Neural crest cell (in vitro differentiated cells): Measurements from ENCODE around the gene LMO3. TPM values are rescaled to one million over a fixed set of nuclear protein-coding genes. Genes with fewer than 3 reads are reported as not detected.

ENCODE experiments used
- DNase-seq: peaks from one replicate; pipeline ENCODE4 v3.0.0; 2021; ENCODE audit warnings: low read depth, mixed read lengths, low spot score
- H3K27ac Mint-ChIP-seq: one replicate; pipeline ENCODE4 v1.8.0; 2021; ENCODE audit warnings: mild to moderate bottlenecking, mixed read lengths; ENCODE audit not compliant: unreplicated experiment
- H3K27me3 Mint-ChIP-seq: 2 replicates; pipeline ENCODE4 v1.8.0; 2021; ENCODE audit warnings: low read depth, mild to moderate bottlenecking, mixed read lengths
- H3K36me3 Mint-ChIP-seq: 2 replicates; pipeline ENCODE4 v1.8.0; 2021; ENCODE audit warnings: low read depth, mild to moderate bottlenecking, mixed read lengths
- H3K4me1 Mint-ChIP-seq: 2 replicates; pipeline ENCODE4 v1.8.0; 2021; ENCODE audit warnings: mixed read lengths
- H3K4me3 Mint-ChIP-seq: one replicate; pipeline ENCODE4 v1.8.0; 2021; ENCODE audit warnings: mild to moderate bottlenecking, mixed read lengths
- H3K9me3 Mint-ChIP-seq: 2 replicates; pipeline ENCODE4 v1.8.0; 2021; ENCODE audit warnings: mixed read lengths
- CTCF ChIP-seq: fragments of 200-600 bp; sonication (generic); conservative IDR thresholded peaks from 2 replicates; pipeline ENCODE4 v1.5.0; 2021; ENCODE audit warnings: antibody characterized with exemption, mild to moderate bottlenecking
- total RNA-seq: library from RNA; stranded (reverse); gene quantifications from 2 replicates; pipeline ENCODE4 v1.2.1, GENCODE V29; 2021

Gene LMO3
- total RNA-seq, 1 donor from 2014 or later = 26.5 TPM

GRCh38 chr12:16605642-16606116 is 283 bp downstream of the LMO3 start:
- peak overlapping the region; percentile 97 for H3K4me3 Mint-ChIP-seq

GRCh38 chr12:16604596-16605252 is 1.2 kb downstream of the LMO3 start:
- Mint-ChIP-seq H3K27ac (no peak overlapping the region), H3K4me1 (peaks cover 68% of the 10 kb centered on the region)

More at GRCh38 chr12:16605642-16606116, 283 bp downstream of the LMO3 start:
- Mint-ChIP-seq H3K9me3 (no peaks in the 10 kb centered on the region), H3K27me3 (peaks cover 36% of the 10 kb centered on the region), H3K4me1 (peaks cover 78% of the 10 kb centered on the region), H3K36me3 (no peaks in the 10 kb centered on the region), H3K27ac (peak overlapping the region; percentile 89)
- no peak for TF ChIP-seq CTCF
- DNase-seq = peak; percentile 3

GRCh38 chr12:16603916-16604575 is 1.9 kb downstream of the LMO3 start:
- no peak for TF ChIP-seq CTCF
- Mint-ChIP-seq H3K4me1 (peaks cover 62% of the 10 kb centered on the region), H3K4me3 (peak overlapping the region; percentile 97), H3K27ac (peak overlapping the region; percentile 92), H3K36me3 (peaks cover 3% of the 10 kb centered on the region), H3K27me3 (peaks cover 19% of the 10 kb centered on the region), H3K9me3 (no peaks in the 10 kb centered on the region)
- peak; percentile 8 for DNase-seq

More at GRCh38 chr12:16604596-16605252, 1.2 kb downstream of the LMO3 start:
- no peak for TF ChIP-seq CTCF
- peak overlapping the region; percentile 97 for H3K4me3 Mint-ChIP-seq
- peak; percentile 27 for DNase-seq
- peaks cover 2% of the 10 kb centered on the region for H3K36me3 Mint-ChIP-seq
- H3K27me3 Mint-ChIP-seq = peaks cover 26% of the 10 kb centered on the region
- no peaks in the 10 kb centered on the region for H3K9me3 Mint-ChIP-seq

- Mint-ChIP-seq H3K36me3 (peaks cover 3% of the 10 kb centered on the region), H3K27me3 (peaks cover 14% of the 10 kb centered on the region), H3K4me3 (peak overlapping the region; percentile 97), H3K4me1 (peaks cover 56% of the 10 kb centered on the region), H3K9me3 (no peaks in the 10 kb centered on the region), H3K27ac (peak overlapping the region; percentile 92)
- no peak for TF ChIP-seq CTCF
- DNase-seq = no peak
Measured at GRCh38 chr12:16603260-16603915, 2.6 kb downstream of the LMO3 start.

GRCh38 chr12:16602412-16602811 is 3.5 kb downstream of the LMO3 start:
- Mint-ChIP-seq H3K9me3 (no peaks in the 10 kb centered on the region), H3K27me3 (peaks cover 7% of the 10 kb centered on the region), H3K36me3 (peaks cover 3% of the 10 kb centered on the region), H3K4me1 (peaks cover 46% of the 10 kb centered on the region), H3K4me3 (peak overlapping the region; percentile 97), H3K27ac (no peak overlapping the region)
- no peak for TF ChIP-seq CTCF
- DNase-seq = no peak
